ENCODE data around the gene SLC38A8.
A peak's percentile ranks its signal among the peaks of the same experiment; 100 is the strongest.

Gene SLC38A8

GRCh38 chr16:84029297-84030047 is 13.1 kb downstream of the SLC38A8 start:
- TF ChIP-seq CTCF (IDR thresholded peaks at IDR 0.05; ENCODE audit: control insufficient read depth, insufficient read depth, low read depth, low read length, missing control alignments) = no peak
- no peak overlapping the region for H3K4me3 ChIP-seq (ENCODE audit: control insufficient read depth, low read depth, low read length)
- no peak for DNase-seq (ENCODE audit: low read depth)

GRCh38 chr16:84027625-84028024 is 15.0 kb downstream of the SLC38A8 start:
- no peak overlapping the region for H3K4me3 ChIP-seq (ENCODE audit: control insufficient read depth, low read depth, low read length)
- TF ChIP-seq CTCF (IDR thresholded peaks at IDR 0.05; ENCODE audit: control insufficient read depth, insufficient read depth, low read depth, low read length, missing control alignments) = no peak
- DNase-seq (ENCODE audit: low read depth) = no peak

GRCh38 chr16:84026606-84027005 is 16.0 kb downstream of the SLC38A8 start:
- no peak overlapping the region for H3K4me3 ChIP-seq (ENCODE audit: control insufficient read depth, low read depth, low read length)
- TF ChIP-seq CTCF (IDR thresholded peaks at IDR 0.05; ENCODE audit: control insufficient read depth, insufficient read depth, low read depth, low read length, missing control alignments) = no peak
- no peak for DNase-seq (ENCODE audit: low read depth)

- H3K4me3 ChIP-seq (ENCODE audit: control insufficient read depth, low read depth, low read length) = no peak overlapping the region
- no peak for TF ChIP-seq CTCF (IDR thresholded peaks at IDR 0.05; ENCODE audit: control insufficient read depth, insufficient read depth, low read depth, low read length, missing control alignments)
- peak; percentile 67 for DNase-seq (ENCODE audit: low read depth)
Measured at GRCh38 chr16:84024854-84025253, 17.7 kb downstream of the SLC38A8 start.

- DNase-seq (ENCODE audit: low read depth) = no peak
- no peak overlapping the region for H3K4me3 ChIP-seq (ENCODE audit: control insufficient read depth, low read depth, low read length)
- no peak for TF ChIP-seq CTCF (IDR thresholded peaks at IDR 0.05; ENCODE audit: control insufficient read depth, insufficient read depth, low read depth, low read length, missing control alignments)
Measured at GRCh38 chr16:84022644-84023043, 20.0 kb downstream of the SLC38A8 start.

GRCh38 chr16:84021488-84021887 is 21.1 kb downstream of the SLC38A8 start:
- no peak for TF ChIP-seq CTCF (IDR thresholded peaks at IDR 0.05; ENCODE audit: control insufficient read depth, insufficient read depth, low read depth, low read length, missing control alignments)
- no peak for DNase-seq (ENCODE audit: low read depth)
- H3K4me3 ChIP-seq (ENCODE audit: control insufficient read depth, low read depth, low read length) = no peak overlapping the region
